Stimulated activated CD4-positive, alpha-beta T cell treated with anti-CD3 and anti-CD28 coated beads, Interleukin-12 subunit alpha, Interleukin-12 subunit beta, amount 100 ng/mL, for 48 hours (primary cell): ENCODE data around the gene VAMP8.
A peak's percentile ranks its signal among the peaks of the same experiment; 100 is the strongest.
"Not testable (repeated sequence)": the region's sequence is repeated elsewhere in the genome, so short reads cannot be mapped to it uniquely, and the experiment has no call there.

Experiments
- DNase-seq, 3 donors: peaks; one replicate each; pipeline ENCODE4 v3.0.0-alpha.2; 2020; ENCODE audit warnings: low read depth in 2 of 3, low spot score in 1 of 3

Gene VAMP8

GRCh38 chr2:85577386-85578242 is at the start of gene VAMP8:
Gene VAMP8, plus strand, starts transcription at chr2:85577586. Its CDS starts 61 bp downstream, at chr2:85577647.
- DNase-seq: peak in 2 of 3 donors; percentile 49 to 56

- no peak for DNase-seq
Observed at GRCh38 chr2:85527787-85528186, 49.6 kb upstream of the VAMP8 start.

- no peak for DNase-seq
Observed at GRCh38 chr2:85528355-85528754, 49.0 kb upstream of the VAMP8 start.

GRCh38 chr2:85529809-85530208 is 47.6 kb upstream of the VAMP8 start:
- no peak for DNase-seq

GRCh38 chr2:85531589-85531988 is 45.8 kb upstream of the VAMP8 start:
- DNase-seq: no peak

GRCh38 chr2:85534099-85534498 is 43.3 kb upstream of the VAMP8 start:
- DNase-seq: no peak

- no peak for DNase-seq
Observed at GRCh38 chr2:85534881-85535280, 42.5 kb upstream of the VAMP8 start.

GRCh38 chr2:85536479-85536878 is 40.9 kb upstream of the VAMP8 start:
- no peak for DNase-seq

- DNase-seq: peak in 2 of 3 donors; percentile 25 to 34
Observed at GRCh38 chr2:85537600-85538506, 39.5 kb upstream of the VAMP8 start.

GRCh38 chr2:85538507-85539360 is 38.7 kb upstream of the VAMP8 start, which contains the start of gene MAT2A:
Gene MAT2A, plus strand, starts transcription at chr2:85539168. Its CDS starts 120 bp downstream, at chr2:85539288.
- DNase-seq: peak; percentile 87 to 91 (median 88)

- peak; percentile 54 to 69 (median 67) for DNase-seq
Observed at GRCh38 chr2:85539361-85540132, 37.8 kb upstream of the VAMP8 start.

GRCh38 chr2:85540133-85540648 is 37.2 kb upstream of the VAMP8 start:
- no peak for DNase-seq

- DNase-seq: no peak
Observed at GRCh38 chr2:85541262-85541661, 36.1 kb upstream of the VAMP8 start.

- DNase-seq: no peak
Observed at GRCh38 chr2:85541753-85542457, 35.5 kb upstream of the VAMP8 start.

GRCh38 chr2:85542777-85543176 is 34.6 kb upstream of the VAMP8 start:
- DNase-seq: no peak

GRCh38 chr2:85544254-85544691 is 33.1 kb upstream of the VAMP8 start:
- not testable (repeated sequence) for DNase-seq

GRCh38 chr2:85544915-85545779 is 32.2 kb upstream of the VAMP8 start:
- not testable (repeated sequence) for DNase-seq

GRCh38 chr2:85545780-85546240 is 31.6 kb upstream of the VAMP8 start:
- no peak for DNase-seq
